ENCODE data around the gene TMX3.

The TMX3 gene

DNA sequence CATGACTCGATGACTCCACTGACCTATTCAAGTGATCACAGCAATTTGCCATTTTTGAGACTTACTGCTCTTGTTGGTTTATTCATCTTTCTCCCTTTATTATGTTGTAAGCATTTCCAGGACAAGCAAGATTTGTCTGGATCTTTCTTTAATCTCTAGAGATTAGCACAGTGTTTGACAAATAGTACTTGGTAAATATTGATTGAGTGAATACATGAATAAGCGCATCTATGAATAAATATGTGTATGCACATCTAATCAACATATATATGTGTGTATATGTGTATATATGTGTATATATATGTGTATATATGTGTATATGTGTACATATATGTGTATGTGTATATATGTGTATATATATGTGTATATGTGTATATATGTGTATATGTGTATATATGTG, 7.3 kb downstream of the TMX3 start:
- peak; percentile 22 for DNase-seq (ENCODE audit: low read depth)

DNA sequence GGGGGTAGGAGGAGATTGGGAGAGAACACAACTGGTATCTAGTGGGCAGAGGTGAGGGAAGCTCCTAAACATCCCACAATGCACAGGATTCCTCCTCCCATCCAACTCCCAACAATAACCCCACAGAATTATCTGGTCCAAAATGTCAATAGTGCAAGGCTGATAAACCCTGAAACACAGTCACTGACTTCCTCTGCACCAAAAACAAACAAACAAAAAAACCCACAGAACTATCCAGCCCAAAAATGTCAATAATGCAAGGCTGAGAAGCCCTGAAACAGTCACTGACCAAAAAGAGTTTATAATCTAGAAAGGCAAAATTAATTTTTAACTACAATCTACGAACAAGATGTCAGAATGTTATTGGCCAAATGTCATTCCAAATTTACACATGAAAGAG, 9.8 kb downstream of the TMX3 start:
- DNase-seq (ENCODE audit: low read depth), result peak; percentile 41

- no peak for DNase-seq (ENCODE audit: low read depth)
Measured at GRCh38 chr18:68703326-68703725, 11.6 kb downstream of the TMX3 start.

DNA sequence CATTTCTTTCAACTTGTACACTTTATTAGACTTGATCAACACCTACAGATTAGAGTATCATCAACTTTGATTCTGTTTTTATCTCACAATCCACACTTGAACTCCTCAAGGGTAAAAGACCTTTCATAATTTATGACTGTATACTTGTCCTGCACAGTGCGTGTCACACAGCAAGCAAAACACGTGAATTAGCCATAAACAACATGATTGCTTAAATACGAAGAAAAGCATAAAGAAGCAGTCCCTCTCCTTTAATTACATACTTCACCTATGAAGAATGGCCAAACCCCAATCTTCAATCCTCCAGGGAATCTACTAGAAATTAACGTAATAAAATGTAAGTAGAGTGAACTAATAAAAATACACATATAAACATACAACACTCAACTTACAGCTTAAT, 13.6 kb downstream of the TMX3 start:
- no peak for DNase-seq (ENCODE audit: low read depth)

GRCh38 chr18:68699043-68699442, 15.9 kb downstream of the TMX3 start:
- peak; percentile 71 for DNase-seq (ENCODE audit: low read depth)

GRCh38 chr18:68696937-68697336, 18.0 kb downstream of the TMX3 start:
- no peak for DNase-seq (ENCODE audit: low read depth)

GRCh38 chr18:68694316-68694715, 20.6 kb downstream of the TMX3 start:
- DNase-seq (ENCODE audit: low read depth), result no peak

GRCh38 chr18:68693091-68693815, 21.7 kb downstream of the TMX3 start:
- no peak for DNase-seq (ENCODE audit: low read depth)

GRCh38 chr18:68679528-68679927, 35.4 kb downstream of the TMX3 start:
- DNase-seq (ENCODE audit: low read depth), result peak; percentile 73

DNA sequence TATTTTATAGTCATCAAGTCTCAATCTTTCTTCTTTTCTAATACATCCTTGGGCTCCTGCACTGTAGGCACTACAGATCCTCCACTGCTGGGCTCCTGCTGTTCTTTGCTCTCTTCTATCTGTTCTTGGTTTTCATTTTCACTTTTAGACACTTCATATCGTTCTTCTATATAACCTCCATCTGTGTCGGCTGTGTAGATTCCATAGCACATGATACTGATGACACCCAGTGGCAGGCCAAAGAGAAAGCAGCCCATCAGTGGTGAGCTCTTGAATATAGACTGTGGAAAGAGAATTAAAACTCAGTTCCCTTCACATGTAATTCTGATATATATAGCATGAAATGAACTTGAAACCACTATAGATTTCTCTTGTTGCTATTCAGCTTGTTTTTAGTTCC, 38.0 kb downstream of the TMX3 start:
- peak; percentile 29 for DNase-seq (ENCODE audit: low read depth)

DNA sequence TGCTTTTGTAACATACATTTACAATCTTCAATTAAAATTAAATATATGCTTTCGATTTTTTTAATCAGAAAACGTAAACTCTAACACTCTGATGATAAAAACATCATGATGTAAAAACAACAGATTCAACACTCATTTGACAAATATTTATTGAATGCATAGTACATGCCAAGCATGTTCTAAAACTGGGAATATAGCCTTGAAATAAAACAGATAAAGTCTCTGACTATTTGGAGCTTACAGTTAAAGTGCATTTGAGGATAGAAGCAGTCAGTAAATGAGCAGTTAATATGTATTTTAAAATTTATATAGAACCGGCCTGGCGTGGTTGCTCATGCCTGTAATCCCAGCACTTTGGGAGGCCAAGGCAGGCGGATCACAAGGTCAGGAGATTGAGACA, 47.8 kb downstream of the TMX3 start:
- DNase-seq (ENCODE audit: low read depth), result peak; percentile 54

DNA sequence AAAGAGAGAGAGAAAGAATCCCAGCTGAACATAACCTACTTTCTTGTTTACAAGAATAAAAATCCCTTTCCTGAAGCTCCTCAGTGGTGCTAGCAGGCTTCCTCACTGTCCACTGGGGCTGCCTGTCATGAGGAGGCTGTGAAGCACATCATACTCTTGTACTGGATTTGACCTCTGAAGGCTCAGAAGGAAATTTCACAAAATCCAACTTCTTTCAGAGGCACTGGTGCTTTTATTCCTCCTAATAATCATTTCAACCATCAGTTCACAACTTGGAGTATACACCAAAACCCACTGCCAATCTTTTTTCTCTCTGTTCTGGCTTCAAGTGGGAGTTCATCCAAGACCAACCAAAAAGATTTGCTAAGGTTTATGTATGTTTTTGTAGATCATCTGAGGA, 48.5 kb downstream of the TMX3 start:
- DNase-seq (ENCODE audit: low read depth), result peak; percentile 58

DNA sequence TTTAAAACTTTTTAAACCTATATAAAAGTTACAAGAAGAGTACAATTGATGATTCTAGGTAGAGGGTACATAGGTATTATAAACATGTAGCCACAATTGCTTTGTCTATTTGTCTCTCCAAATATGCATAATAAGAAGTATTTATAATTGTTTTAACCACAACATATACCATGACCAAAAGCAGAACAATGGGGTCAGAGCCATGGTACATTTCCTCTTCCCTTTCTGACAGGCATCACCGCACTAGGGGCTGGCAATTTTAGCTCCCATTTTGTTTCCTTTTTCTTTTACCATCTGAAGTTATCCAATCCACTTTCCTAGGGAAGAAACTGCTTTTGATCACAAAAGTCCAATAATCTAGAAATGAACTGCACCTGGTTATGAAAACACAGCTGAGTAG, 49.3 kb downstream of the TMX3 start:
- no peak for DNase-seq (ENCODE audit: low read depth)

DNA sequence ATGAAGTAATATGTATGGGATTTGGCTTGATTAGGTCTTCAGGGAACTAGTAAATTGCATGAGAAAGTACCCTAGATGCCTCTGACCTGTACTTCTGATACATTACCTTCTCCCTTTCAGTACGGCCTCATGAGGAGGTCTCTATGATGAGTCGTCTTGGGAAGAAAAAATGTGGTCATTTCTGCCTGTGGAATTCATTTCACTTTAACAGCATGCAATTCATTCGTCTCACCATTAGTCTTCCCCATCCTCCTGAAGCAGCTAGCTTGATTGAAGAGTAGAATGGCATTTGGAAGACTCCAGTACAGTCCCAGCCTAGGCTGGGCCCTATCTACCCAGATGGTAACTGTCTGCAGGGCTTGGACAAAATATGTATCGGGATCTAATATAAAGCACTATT, 52.2 kb downstream of the TMX3 start:
- peak; percentile 59 for DNase-seq (ENCODE audit: low read depth)

GRCh38 chr18:68660354-68661183, 54.3 kb downstream of the TMX3 start:
- peak; percentile 56 for DNase-seq (ENCODE audit: low read depth)

DNA sequence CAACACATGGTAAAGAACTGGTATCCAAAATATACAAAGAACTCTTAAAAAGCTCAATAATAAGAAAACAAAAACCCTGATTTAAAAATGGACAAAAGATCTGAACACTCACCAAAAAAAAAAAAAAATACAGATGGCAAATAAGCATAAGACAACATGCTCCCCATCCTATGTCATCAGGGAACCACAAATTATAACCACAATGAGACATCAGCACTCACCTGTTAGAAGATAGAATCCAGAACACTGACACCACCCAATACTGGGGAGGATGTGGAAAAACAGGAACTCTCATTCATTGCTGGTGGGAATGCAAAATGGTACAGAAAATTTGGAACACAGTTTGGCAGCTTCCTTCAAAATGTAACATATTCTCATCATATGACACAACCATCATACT, 66.7 kb downstream of the TMX3 start:
- DNase-seq (ENCODE audit: low read depth), result no peak

DNA sequence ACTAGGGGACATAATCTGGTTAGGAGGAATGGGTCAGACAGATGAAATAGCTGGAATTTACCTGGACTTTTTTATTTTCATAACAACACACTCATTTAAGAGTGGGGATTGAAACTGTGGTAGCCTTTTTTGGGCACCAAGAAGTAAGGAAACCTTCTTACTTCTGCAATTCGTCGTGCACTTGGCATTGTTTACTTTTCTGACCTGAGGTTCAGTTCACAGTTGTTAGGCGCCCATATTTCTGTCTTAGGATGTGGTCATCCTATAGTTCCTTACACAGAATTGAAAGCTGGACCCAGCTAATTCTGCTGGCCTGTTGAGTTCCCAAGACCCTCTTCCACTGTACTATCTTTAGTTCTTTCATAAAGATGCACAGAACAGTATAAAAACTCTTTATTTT, 72.9 kb downstream of the TMX3 start:
- no peak for DNase-seq (ENCODE audit: low read depth)

DNA sequence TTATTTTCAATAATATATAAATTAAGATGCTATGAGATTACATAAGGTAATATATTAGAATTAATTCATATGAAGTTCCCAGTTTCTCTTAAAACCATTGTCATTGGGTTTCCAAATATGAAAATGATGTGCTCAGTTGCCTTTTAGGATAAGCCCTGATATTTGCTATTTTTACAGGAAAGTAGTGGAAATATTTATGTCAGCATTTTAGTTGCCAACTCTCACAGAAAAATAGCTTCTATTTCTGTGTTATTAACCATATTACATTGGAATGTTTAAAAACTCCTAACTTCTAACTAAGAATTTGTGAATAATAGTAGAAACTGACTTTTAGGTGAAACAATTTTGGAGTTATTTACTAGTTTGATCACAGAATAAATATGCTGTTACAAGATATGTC, 74.0 kb downstream of the TMX3 start:
- DNase-seq (ENCODE audit: low read depth), result no peak

DNA sequence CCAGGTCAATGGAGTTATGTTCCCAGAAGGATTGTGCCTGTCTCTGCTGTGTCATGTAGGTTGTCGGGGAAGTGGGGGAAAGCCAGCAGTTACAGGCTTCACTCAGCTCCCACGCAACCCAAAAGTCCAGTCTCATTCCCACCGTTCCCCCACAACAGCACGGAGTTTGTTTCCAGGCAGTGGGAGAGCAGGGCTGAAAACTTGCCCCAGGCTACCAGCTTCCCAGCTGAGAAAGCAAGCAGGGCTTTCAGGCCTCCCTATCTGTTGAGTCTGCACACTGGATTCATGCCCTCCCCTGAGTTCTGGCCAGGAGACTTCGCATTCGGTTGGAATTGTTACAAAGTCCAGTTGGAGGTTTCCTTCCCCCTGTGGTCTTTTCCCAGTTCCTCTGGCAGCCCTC, 76.3 kb downstream of the TMX3 start:
- DNase-seq (ENCODE audit: low read depth), result no peak

GRCh38 chr18:68627812-68628211, 87.1 kb downstream of the TMX3 start:
- DNase-seq (ENCODE audit: low read depth), result no peak
